Stomach (tissue), 9 donors: ENCODE measurements around the gene RIPOR3. TPM values are rescaled to one million over a fixed set of nuclear protein-coding genes. Genes with fewer than 3 reads are reported as not detected.

Experiments
- DNase-seq, 2 donors: peaks; one replicate each; pipeline versions ENCODE4 v3.0.0 to v3.0.0-alpha.2; 2013 to 2019
- H3K27ac ChIP-seq, 5 donors: fragments of 200-600 bp in 4 of 5; sonication (generic) in 4 of 5; one replicate each; pipeline ENCODE4 v1.5.1; 2013 to 2019; ENCODE audit warnings: mild to moderate bottlenecking in 1 of 5, moderate library complexity in 1 of 5
- H3K27me3 ChIP-seq, 3 donors: fragments of 200-600 bp; sonication (generic); one replicate each; pipeline ENCODE4 v1.5.1; 2017 to 2019; ENCODE audit warnings: mixed run types in 1 of 3
- H3K36me3 ChIP-seq, 4 donors: fragments of 200-600 bp; sonication (generic); 1 replicate in 3 of 4; 2 replicates in 1 of 4; pipeline ENCODE4 v1.5.1; 2016 to 2019
- H3K4me1 ChIP-seq, 4 donors: fragments of 200-600 bp; sonication (generic); one replicate each; pipeline ENCODE4 v1.5.1; 2016 to 2019
- H3K4me3 ChIP-seq, 4 donors: fragments of 200-600 bp; sonication (generic) in 3 of 4; one replicate each; pipeline ENCODE4 v1.5.1; 2016 to 2019; ENCODE audit warnings: mild to moderate bottlenecking in 1 of 4
- H3K9me3 ChIP-seq, 4 donors: fragments of 200-600 bp; sonication (generic); one replicate each; pipeline ENCODE4 v1.5.1; 2016 to 2019
- CTCF ChIP-seq, 7 experiments: fragments of 450-650 bp in 4 of 7; fragments of 200-600 bp in 3 of 7; sonication (generic) in 3 of 7; IDR thresholded peaks; one replicate each; pipeline ENCODE4 v1.5.1; 2016 to 2019; ENCODE audit warnings: antibody characterized with exemption in 7 of 7, control low read depth in 2 of 7, mild to moderate bottlenecking in 1 of 7
- EP300 ChIP-seq: sonication (generic); formaldehyde crosslinking; IDR thresholded peaks from one replicate; pipeline ENCODE4 v1.6.1; 2017; ENCODE audit warnings: antibody characterized with exemption
- POLR2A ChIP-seq, 4 donors: fragments of 450-650 bp; IDR thresholded peaks; one replicate each; pipeline ENCODE4 v1.6.1; 2016; ENCODE audit warnings: antibody characterized with exemption in 4 of 4, control low read depth in 2 of 4, mild to moderate bottlenecking in 1 of 4, moderate library complexity in 1 of 4
- POLR2AphosphoS5 ChIP-seq, 3 donors: sonication (generic); formaldehyde crosslinking; IDR thresholded peaks; one replicate each; pipeline ENCODE4 v1.6.1; 2016; ENCODE audit warnings: antibody characterized with exemption in 3 of 3
- WGBS, 5 donors: extraction: QIAGEN DNeasy Blood & Tissue Kit in 3 of 5; methylation state at CpG; one replicate each; pipeline versions ENCODE4 v1.1.5 to v1.1.7; 2013 to 2018; 5-methylcytosine and 5-hydroxymethylcytosine counted together
- intact Hi-C: fragments of 100-400 bp; cut with DNase I; formaldehyde crosslinking; loops from one replicate; pipeline ENCODE4 v1.15.1; 2023; ENCODE audit warnings: low total_unique reads
- polyA plus RNA-seq, 3 donors: library from polyadenylated mRNA; stranded (reverse); fragments of 200-250 nt; gene quantifications; one replicate each; pipeline ENCODE4 v1.2.3, GENCODE V29; 2013
- total RNA-seq, 5 donors: library from RNA; depleted of rRNA; stranded (reverse); fragments of >200 nt; gene quantifications; one replicate each; pipeline versions ENCODE4 v1.1.0 to v1.2.3, GENCODE V29; 2014 to 2016
- donor health status: healthy with polysubstance abuse.
- donor health status: Bipolar disorder and iron deficiency.
- donor health status: healthy.

Gene RIPOR3
- total and polyA plus RNA-seq, 8 donors, result 4.4 to 61.1 (median 8.2) TPM

GRCh38 chr20:50711113-50711825 is 19.9 kb upstream of the RIPOR3 start:
- Histone ChIP-seq H3K4me3 (no peak overlapping the region), H3K9me3 (no peaks in the 10 kb centered on the region), H3K27me3 (no peaks in the 10 kb centered on the region), H3K36me3 (no peaks in the 10 kb centered on the region), H3K27ac (peak overlapping the region; percentile 40 to 82 (median 50)), H3K4me1 (peaks cover 7 to 45% (median 33%) of the 10 kb centered on the region in 4 donors)
- WGBS, 5 donors, result 68 to 75% (median 71%) methylated on average over 13 of the region's 13 CpGs
- no peak for DNase-seq
- no peak for TF ChIP-seq EP300
- TF ChIP-seq CTCF (IDR thresholded peaks at IDR 0.05), result no peak
- TF ChIP-seq POLR2AphosphoS5 (IDR thresholded peaks at IDR 0.05), result peak in 2 of 3 donors; percentile 34 to 51
- TF ChIP-seq POLR2A (IDR thresholded peaks at IDR 0.05), result no peak
- intact Hi-C loops, result no loop called here

- Histone ChIP-seq H3K4me1 (peaks cover 7 to 45% (median 33%) of the 10 kb centered on the region in 4 donors), H3K9me3 (no peaks in the 10 kb centered on the region), H3K27ac (peak overlapping the region; percentile 40 to 82 (median 50)), H3K27me3 (no peaks in the 10 kb centered on the region), H3K4me3 (no peak overlapping the region), H3K36me3 (no peaks in the 10 kb centered on the region)
- DNase-seq, result no peak
- TF ChIP-seq POLR2A (IDR thresholded peaks at IDR 0.05), result no peak
- TF ChIP-seq CTCF (IDR thresholded peaks at IDR 0.05), result no peak
- TF ChIP-seq EP300, result no peak
- TF ChIP-seq POLR2AphosphoS5 (IDR thresholded peaks at IDR 0.05), result peak in 1 of 3 donors; percentile 18
- WGBS, 5 donors, result 45 to 58% (median 51%) methylated on average over 9 of the region's 9 CpGs
- intact Hi-C loops, result no loop called here
These were observed 19.2 kb upstream of the RIPOR3 start for GRCh38 chr20:50710492-50711063.

- H3K9me3 ChIP-seq, result no peaks in the 10 kb centered on the region
- no peaks in the 10 kb centered on the region for H3K27me3 ChIP-seq
- H3K4me1 ChIP-seq, result peaks cover 7 to 45% (median 33%) of the 10 kb centered on the region in 4 donors
- intact Hi-C loops, result no loop called here
- no peak overlapping the region for H3K4me3 ChIP-seq
- H3K27ac ChIP-seq, result peak overlapping the region in 1 of 5 donors; percentile 62
- DNase-seq, result no peak
- WGBS, 5 donors, result 46 to 58% (median 50%) methylated on average over 5 of the region's 5 CpGs
- TF ChIP-seq EP300 (no peak), POLR2A (IDR thresholded peaks at IDR 0.05) (no peak), POLR2AphosphoS5 (IDR thresholded peaks at IDR 0.05) (no peak), CTCF (IDR thresholded peaks at IDR 0.05) (no peak)
- no peaks in the 10 kb centered on the region for H3K36me3 ChIP-seq
These were observed 18.3 kb upstream of the RIPOR3 start for GRCh38 chr20:50709636-50709973.

- TF ChIP-seq POLR2AphosphoS5 (IDR thresholded peaks at IDR 0.05), result peak in 1 of 3 donors; percentile 23
- no peak for TF ChIP-seq CTCF (IDR thresholded peaks at IDR 0.05)
- Histone ChIP-seq H3K27ac (peak overlapping the region in 3 of 5 donors; percentile 0 to 62 (median 61)), H3K36me3 (no peaks in the 10 kb centered on the region), H3K4me1 (peaks cover 7 to 45% (median 33%) of the 10 kb centered on the region in 4 donors), H3K27me3 (no peaks in the 10 kb centered on the region), H3K9me3 (no peaks in the 10 kb centered on the region), H3K4me3 (no peak overlapping the region)
- intact Hi-C loops, result no loop called here
- 31 to 59% (median 42%) methylated on average over 8 of the region's 8 CpGs for WGBS, 5 donors
- peak; percentile 64 to 74 for DNase-seq
These were observed 17.7 kb upstream of the RIPOR3 start for GRCh38 chr20:50708845-50709635.
